PC-3 (cell line): ENCODE measurements around the gene CCDC7.

Source experiments
- EZH2 ChIP-seq: fragments of 300-600 bp; sonication (generic); IDR thresholded peaks from one replicate; pipeline ENCODE4 v1.6.1; 2017; ENCODE audit warnings: antibody characterized with exemption, mild to moderate bottlenecking, low read length; ENCODE audit not compliant: unreplicated experiment
- EZH2phosphoT487 ChIP-seq: fragments of 300-600 bp; sonication (generic); IDR thresholded peaks from 2 replicates; pipeline ENCODE4 v1.6.1; 2018; ENCODE audit warnings: mild to moderate bottlenecking, antibody characterized with exemption, low read length, borderline replicate concordance
- TF ChIP-seq, protein P1 (sequence below): fragments of 300-600 bp; sonication (generic); conservative IDR thresholded peaks from 2 replicates; pipeline ENCODE4 v1.5.1; 2017; ENCODE audit warnings: antibody characterized with exemption, low read depth, mild to moderate bottlenecking, low read length

DNA sequence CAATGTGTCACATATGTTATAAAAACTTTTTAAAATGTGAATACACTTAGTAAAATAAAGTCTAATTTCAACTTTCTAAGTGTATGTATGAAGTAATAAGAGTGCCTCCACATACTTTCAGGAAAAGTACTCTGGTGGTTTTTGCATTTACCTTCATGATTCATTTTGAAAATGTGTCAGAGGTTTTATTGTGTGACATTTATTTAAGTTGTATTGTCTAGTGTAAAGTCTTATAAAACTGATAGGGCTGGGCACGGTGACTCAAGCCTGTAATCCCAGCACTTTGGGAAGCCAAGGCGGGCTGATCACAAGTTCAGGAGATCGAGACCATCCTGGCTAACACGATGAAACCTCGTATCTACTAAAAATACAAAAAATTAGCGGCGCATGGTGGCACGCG is 285.6 kb downstream of the CCDC7 start:
- TF ChIP-seq, protein P1, sequence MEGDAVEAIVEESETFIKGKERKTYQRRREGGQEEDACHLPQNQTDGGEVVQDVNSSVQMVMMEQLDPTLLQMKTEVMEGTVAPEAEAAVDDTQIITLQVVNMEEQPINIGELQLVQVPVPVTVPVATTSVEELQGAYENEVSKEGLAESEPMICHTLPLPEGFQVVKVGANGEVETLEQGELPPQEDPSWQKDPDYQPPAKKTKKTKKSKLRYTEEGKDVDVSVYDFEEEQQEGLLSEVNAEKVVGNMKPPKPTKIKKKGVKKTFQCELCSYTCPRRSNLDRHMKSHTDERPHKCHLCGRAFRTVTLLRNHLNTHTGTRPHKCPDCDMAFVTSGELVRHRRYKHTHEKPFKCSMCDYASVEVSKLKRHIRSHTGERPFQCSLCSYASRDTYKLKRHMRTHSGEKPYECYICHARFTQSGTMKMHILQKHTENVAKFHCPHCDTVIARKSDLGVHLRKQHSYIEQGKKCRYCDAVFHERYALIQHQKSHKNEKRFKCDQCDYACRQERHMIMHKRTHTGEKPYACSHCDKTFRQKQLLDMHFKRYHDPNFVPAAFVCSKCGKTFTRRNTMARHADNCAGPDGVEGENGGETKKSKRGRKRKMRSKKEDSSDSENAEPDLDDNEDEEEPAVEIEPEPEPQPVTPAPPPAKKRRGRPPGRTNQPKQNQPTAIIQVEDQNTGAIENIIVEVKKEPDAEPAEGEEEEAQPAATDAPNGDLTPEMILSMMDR, result no peak
- no peak for TF ChIP-seq EZH2
- no peak for TF ChIP-seq EZH2phosphoT487
